Activated T-cell treated with anti-CD3 and anti-CD28 coated beads, Interleukin-2, amount 50 U/mL, for 48 hours (primary cell): Measurements from ENCODE around the gene COL20A1.

Experiments used
- DNase-seq, 2 experiments: peaks; one replicate each; pipeline ENCODE4 v3.0.0-alpha.2; 2020

Gene COL20A1

GRCh38 chr20:63309261-63310071, 16.5 kb downstream of the COL20A1 start:
- DNase-seq, result peak; percentile 36 to 44

GRCh38 chr20:63310265-63310991, 17.4 kb downstream of the COL20A1 start:
- DNase-seq, result no peak

GRCh38 chr20:63311186-63311832, 18.3 kb downstream of the COL20A1 start:
- no peak for DNase-seq

GRCh38 chr20:63311833-63312243, 18.9 kb downstream of the COL20A1 start:
- DNase-seq, result no peak

- DNase-seq, result no peak
Measured at GRCh38 chr20:63312273-63312672, 19.3 kb downstream of the COL20A1 start.

- no peak for DNase-seq
Measured at GRCh38 chr20:63312690-63313348, 19.8 kb downstream of the COL20A1 start.

GRCh38 chr20:63313349-63314014, 20.5 kb downstream of the COL20A1 start:
- DNase-seq, result no peak

GRCh38 chr20:63314015-63314471, 21.1 kb downstream of the COL20A1 start:
- DNase-seq, result no peak

- no peak for DNase-seq
Measured at GRCh38 chr20:63314566-63315239, 21.7 kb downstream of the COL20A1 start.

- DNase-seq, result no peak
Measured at GRCh38 chr20:63315240-63315689, 22.3 kb downstream of the COL20A1 start.

- no peak for DNase-seq
Measured at GRCh38 chr20:63315731-63316491, 22.9 kb downstream of the COL20A1 start.

GRCh38 chr20:63316502-63316921, 23.5 kb downstream of the COL20A1 start:
- no peak for DNase-seq

- no peak for DNase-seq
Measured at GRCh38 chr20:63317061-63317460, 24.1 kb downstream of the COL20A1 start.

GRCh38 chr20:63317601-63318291, 24.8 kb downstream of the COL20A1 start:
- no peak for DNase-seq

GRCh38 chr20:63318391-63319163, 25.6 kb downstream of the COL20A1 start:
- DNase-seq, result no peak

GRCh38 chr20:63319164-63320040, 26.4 kb downstream of the COL20A1 start:
- no peak for DNase-seq

- DNase-seq, result no peak
Measured at GRCh38 chr20:63320041-63320511, 27.1 kb downstream of the COL20A1 start.

GRCh38 chr20:63320616-63321147, 27.7 kb downstream of the COL20A1 start:
- DNase-seq, result no peak
